Amygdala (tissue), 56 donors: ENCODE results near the gene SNPH.
A peak's percentile ranks its signal among the peaks of the same experiment; 100 is the strongest.

Experiments
- DNase-seq, 56 donors: peaks; one replicate each; lab custom pipeline; 2025; lab: John Stamatoyannopoulos, UW

The SNPH gene

GRCh38 chr20:1255675-1256074 lies 10.4 kb upstream of the SNPH start:
- no peak for DNase-seq

- DNase-seq, result no peak
Observed at GRCh38 chr20:1263853-1264252, 2.2 kb upstream of the SNPH start.

GRCh38 chr20:1264727-1265126 lies 1.4 kb upstream of the SNPH start:
- DNase-seq, result no peak

- no peak for DNase-seq
Observed at GRCh38 chr20:1265226-1265915, 723 bp upstream of the SNPH start.

GRCh38 chr20:1265916-1266166 lies 253 bp upstream of the SNPH start:
- DNase-seq, result no peak

- peak in 4 of 56 donors; percentile 7 to 33 (median 18) for DNase-seq
Observed at GRCh38 chr20:1267161-1267560, 1.1 kb downstream of the SNPH start.

GRCh38 chr20:1267809-1268374 lies 1.8 kb downstream of the SNPH start:
- peak in 1 of 56 donors; percentile 21 for DNase-seq

GRCh38 chr20:1269235-1269634 lies 3.1 kb downstream of the SNPH start:
- no peak for DNase-seq

- DNase-seq, result no peak
Observed at GRCh38 chr20:1269850-1270249, 3.8 kb downstream of the SNPH start.

GRCh38 chr20:1272368-1273100 lies 6.4 kb downstream of the SNPH start:
- DNase-seq, result peak in 16 of 56 donors; percentile 19 to 75 (median 54)

- no peak for DNase-seq
Observed at GRCh38 chr20:1273366-1273765, 7.3 kb downstream of the SNPH start.

GRCh38 chr20:1274485-1275311 lies 8.6 kb downstream of the SNPH start:
- peak in 23 of 56 donors; percentile 15 to 69 (median 50) for DNase-seq

- DNase-seq, result no peak
Observed at GRCh38 chr20:1275919-1276318, 9.8 kb downstream of the SNPH start.

GRCh38 chr20:1277529-1278322 lies 11.6 kb downstream of the SNPH start:
- DNase-seq, result no peak

GRCh38 chr20:1278993-1279392 lies 12.9 kb downstream of the SNPH start:
- no peak for DNase-seq

- DNase-seq, result no peak
Observed at GRCh38 chr20:1280195-1281102, 14.4 kb downstream of the SNPH start.

- peak in 5 of 56 donors; percentile 19 to 49 (median 24) for DNase-seq
Observed at GRCh38 chr20:1281279-1282057, 15.4 kb downstream of the SNPH start.

GRCh38 chr20:1282966-1283365 lies 16.9 kb downstream of the SNPH start:
- DNase-seq, result no peak
